Gastroesophageal sphincter (tissue), 3 donors: ENCODE results near the gene ALG1L2.
"Not testable (repeated sequence)": the region's sequence is repeated elsewhere in the genome, so short reads cannot be mapped to it uniquely, and the experiment has no call there.

Experiments used
- EP300 ChIP-seq: sonication (generic); formaldehyde crosslinking; IDR thresholded peaks from one replicate; pipeline ENCODE4 v1.6.1; 2017; ENCODE audit warnings: antibody characterized with exemption, mild to moderate bottlenecking
- POLR2A ChIP-seq, 2 donors: fragments of 450-650 bp; IDR thresholded peaks; one replicate each; pipeline ENCODE4 v1.6.1; 2017; ENCODE audit warnings: antibody characterized with exemption in 2 of 2, mild to moderate bottlenecking in 2 of 2, moderate library complexity in 1 of 2
- TF ChIP-seq, protein P1 (sequence below), 4 experiments: fragments of 200-600 bp in 2 of 4; fragments of 450-650 bp in 2 of 4; sonication (generic) in 1 of 4; IDR thresholded peaks; one replicate each; pipeline ENCODE4 v1.5.1; 2017 to 2019; ENCODE audit warnings: antibody characterized with exemption in 4 of 4, mild to moderate bottlenecking in 2 of 4, moderate library complexity in 2 of 4

DNA sequence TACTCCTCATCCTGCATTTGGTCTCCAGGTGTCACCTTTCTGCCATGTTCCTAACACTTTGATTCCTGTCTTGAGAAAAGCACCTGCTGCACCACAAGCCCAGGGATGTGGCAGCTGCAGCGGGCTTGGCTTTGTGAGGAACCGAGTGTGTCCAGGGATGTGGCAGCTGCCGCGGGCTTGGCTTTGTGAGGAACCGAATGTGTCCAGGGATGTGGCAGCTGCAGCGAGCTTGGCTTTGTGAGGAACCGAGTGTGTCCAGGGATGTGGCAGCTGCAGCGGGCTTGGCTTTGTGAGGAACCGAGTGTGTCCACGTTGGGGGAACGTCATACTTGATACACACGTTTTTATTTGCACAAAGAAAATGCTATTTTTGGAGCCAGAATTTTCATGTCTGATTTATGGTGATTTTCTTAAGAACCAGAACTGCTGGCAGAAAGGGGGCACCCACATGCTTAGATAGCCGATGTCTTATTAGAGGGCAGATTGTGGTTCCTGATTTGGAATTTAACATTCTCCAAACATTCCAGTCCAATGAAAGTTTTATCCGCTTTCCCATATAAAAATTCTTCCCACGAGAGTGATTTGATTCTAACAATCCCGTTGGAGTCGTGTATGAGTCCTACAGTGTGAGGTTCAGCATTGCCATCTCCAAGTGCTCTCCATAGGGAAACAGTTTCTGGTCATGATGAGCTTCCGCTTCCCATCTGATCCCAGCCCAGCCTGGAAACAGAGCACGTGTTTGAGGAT, 17.2 kb downstream of the ALG1L2 start:
- not testable (repeated sequence) for TF ChIP-seq POLR2A (IDR thresholded peaks at IDR 0.05); EP300
- TF ChIP-seq, protein P1, sequence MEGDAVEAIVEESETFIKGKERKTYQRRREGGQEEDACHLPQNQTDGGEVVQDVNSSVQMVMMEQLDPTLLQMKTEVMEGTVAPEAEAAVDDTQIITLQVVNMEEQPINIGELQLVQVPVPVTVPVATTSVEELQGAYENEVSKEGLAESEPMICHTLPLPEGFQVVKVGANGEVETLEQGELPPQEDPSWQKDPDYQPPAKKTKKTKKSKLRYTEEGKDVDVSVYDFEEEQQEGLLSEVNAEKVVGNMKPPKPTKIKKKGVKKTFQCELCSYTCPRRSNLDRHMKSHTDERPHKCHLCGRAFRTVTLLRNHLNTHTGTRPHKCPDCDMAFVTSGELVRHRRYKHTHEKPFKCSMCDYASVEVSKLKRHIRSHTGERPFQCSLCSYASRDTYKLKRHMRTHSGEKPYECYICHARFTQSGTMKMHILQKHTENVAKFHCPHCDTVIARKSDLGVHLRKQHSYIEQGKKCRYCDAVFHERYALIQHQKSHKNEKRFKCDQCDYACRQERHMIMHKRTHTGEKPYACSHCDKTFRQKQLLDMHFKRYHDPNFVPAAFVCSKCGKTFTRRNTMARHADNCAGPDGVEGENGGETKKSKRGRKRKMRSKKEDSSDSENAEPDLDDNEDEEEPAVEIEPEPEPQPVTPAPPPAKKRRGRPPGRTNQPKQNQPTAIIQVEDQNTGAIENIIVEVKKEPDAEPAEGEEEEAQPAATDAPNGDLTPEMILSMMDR (IDR thresholded peaks at IDR 0.05): not testable (repeated sequence)
